Rectal smooth muscle tissue (tissue), 1 donor: Measurements from ENCODE around the gene KCNJ14.
A peak's percentile ranks its signal among the peaks of the same experiment; 100 is the strongest.

Source experiments
- H3K27ac ChIP-seq: one replicate; pipeline ENCODE4 v1.7.0; 2013; ENCODE audit warnings: low read depth, low read length, inconsistent platforms
- H3K27me3 ChIP-seq: one replicate; pipeline ENCODE4 v1.7.0; 2013; ENCODE audit warnings: low read length; ENCODE audit not compliant: control insufficient read depth, insufficient read depth
- H3K36me3 ChIP-seq: one replicate; pipeline ENCODE4 v1.7.0; 2013; ENCODE audit warnings: low read length; ENCODE audit not compliant: control insufficient read depth, insufficient read depth
- H3K4me1 ChIP-seq: one replicate; pipeline ENCODE4 v1.7.0; 2013; ENCODE audit warnings: low read length; ENCODE audit not compliant: control insufficient read depth, insufficient read depth
- H3K4me3 ChIP-seq: one replicate; pipeline ENCODE4 v1.7.0; 2013; ENCODE audit warnings: low read length
- H3K9ac ChIP-seq: one replicate; pipeline ENCODE4 v1.7.0; 2013; ENCODE audit warnings: low read length

The KCNJ14 gene

GRCh38 chr19:48468772-48469288 lies 13.5 kb downstream of the KCNJ14 start:
- Histone ChIP-seq H3K9ac (peak overlapping the region; percentile 32), H3K4me3 (peak overlapping the region; percentile 86), H3K27me3 (no peaks in the 10 kb centered on the region), H3K27ac (peak overlapping the region; percentile 98), H3K4me1 (peaks cover 9% of the 10 kb centered on the region), H3K36me3 (peaks cover 21% of the 10 kb centered on the region)

DNA sequence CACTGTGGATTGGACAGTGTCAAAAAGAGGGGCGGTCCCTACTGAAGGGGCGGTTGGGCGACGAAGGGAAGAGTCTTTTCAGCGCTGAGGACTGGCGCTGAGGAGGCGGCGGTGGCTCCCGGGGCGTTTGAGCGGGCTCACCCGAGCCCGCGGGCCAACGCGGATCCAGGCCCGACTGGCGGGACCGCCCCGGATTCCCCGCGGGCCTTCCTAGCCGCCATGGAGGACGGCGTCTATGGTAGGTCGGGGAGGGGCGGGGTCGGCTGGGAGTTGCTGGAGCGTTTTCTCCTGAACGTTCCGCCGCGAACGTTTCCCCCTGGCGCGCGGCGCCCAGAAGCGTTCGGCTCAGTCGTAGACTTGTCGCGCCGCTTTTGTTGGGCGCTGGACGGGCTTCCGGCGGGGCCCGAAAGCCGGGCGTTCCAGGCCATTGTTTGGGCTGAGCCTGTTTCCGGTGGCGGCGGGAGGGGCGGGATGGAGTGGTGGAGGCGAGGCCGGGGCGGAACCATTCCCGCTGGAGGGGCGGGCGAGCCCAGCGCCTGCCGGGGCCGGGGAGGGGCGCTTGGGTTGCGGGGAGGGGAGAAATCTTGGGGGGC lies 14.0 kb downstream of the KCNJ14 start, which contains the start of gene CYTH2:
Gene CYTH2, plus strand, starts transcription at position 81 of the 593 bp plus-strand sequence. Its CDS starts 139 bp downstream, at position 220.
- Histone ChIP-seq H3K27me3 (no peaks in the 10 kb centered on the region), H3K27ac (peak within 1 kb of the TSS; percentile 98), H3K9ac (peak within 1 kb of the TSS; percentile 87), H3K4me3 (peak within 1 kb of the TSS; percentile 86), H3K4me1 (peaks cover 9% of the 10 kb centered on the region), H3K36me3 (peaks cover 27% of the 10 kb centered on the region)

DNA sequence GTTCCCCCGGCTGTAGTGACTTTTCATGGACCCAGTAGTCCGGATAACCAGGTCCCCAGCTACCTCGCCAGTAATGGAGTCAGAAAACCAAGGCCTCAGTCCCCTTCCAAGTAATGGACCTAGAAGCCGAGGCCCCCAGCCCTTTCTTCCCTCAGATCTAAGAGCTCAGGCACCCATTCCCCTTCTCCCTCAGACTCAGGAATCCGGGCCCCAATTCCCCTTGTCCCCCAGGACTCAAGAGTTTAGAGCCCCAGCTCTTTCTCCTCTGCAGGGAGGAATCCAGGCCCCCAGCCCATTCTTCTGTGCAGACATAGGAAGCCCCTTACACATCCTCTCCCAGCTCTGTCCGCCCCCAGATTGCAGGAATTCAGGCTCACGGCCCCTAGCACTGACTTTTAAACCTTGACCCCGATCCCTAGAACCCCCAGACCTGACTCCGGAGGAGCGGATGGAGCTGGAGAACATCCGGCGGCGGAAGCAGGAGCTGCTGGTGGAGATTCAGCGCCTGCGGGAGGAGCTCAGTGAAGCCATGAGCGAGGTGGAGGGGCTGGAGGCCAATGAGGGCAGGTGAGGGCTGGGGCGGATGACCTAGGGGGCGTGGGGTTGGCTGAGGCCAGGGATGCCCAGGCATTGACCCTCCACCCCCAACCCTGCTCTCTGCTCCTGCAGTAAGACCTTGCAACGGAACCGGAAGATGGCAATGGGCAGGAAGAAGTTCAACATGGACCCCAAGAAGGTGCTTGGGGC lies 14.7 kb downstream of the KCNJ14 start:
- peak overlapping the region; percentile 4 for H3K9ac ChIP-seq
- peaks cover 9% of the 10 kb centered on the region for H3K4me1 ChIP-seq
- peak overlapping the region; percentile 80 for H3K4me3 ChIP-seq
- no peak overlapping the region for H3K27ac ChIP-seq
- H3K36me3 ChIP-seq, result peaks cover 33% of the 10 kb centered on the region
- no peaks in the 10 kb centered on the region for H3K27me3 ChIP-seq

- Histone ChIP-seq H3K4me3 (no peak overlapping the region), H3K27ac (no peak overlapping the region), H3K36me3 (peaks cover 39% of the 10 kb centered on the region), H3K4me1 (peaks cover 9% of the 10 kb centered on the region), H3K9ac (no peak overlapping the region), H3K27me3 (no peaks in the 10 kb centered on the region)
Measured at GRCh38 chr19:48470856-48471255, 15.5 kb downstream of the KCNJ14 start.

DNA sequence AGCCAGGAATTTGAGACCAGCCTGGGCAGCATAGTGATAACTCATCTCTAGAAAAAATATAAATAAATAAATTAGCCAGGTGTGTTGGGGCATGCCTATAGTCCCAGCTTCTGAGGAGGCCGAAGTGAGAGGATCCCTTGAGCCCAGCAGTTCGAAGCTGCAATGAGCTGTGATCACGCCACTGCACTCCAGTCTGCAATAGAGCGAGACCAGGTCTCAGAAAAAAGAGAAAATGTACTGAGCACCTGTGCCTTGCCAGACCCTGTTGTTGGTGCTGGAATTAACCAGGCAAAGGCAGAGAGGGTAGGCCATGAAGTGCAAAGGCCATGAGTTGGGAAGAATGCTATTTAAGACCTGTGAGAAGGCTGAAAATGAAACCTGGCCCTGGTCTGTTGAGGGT lies 16.5 kb downstream of the KCNJ14 start:
- Histone ChIP-seq H3K4me1 (peaks cover 9% of the 10 kb centered on the region), H3K27me3 (no peaks in the 10 kb centered on the region), H3K27ac (no peak overlapping the region), H3K9ac (no peak overlapping the region), H3K36me3 (peaks cover 45% of the 10 kb centered on the region), H3K4me3 (no peak overlapping the region)

DNA sequence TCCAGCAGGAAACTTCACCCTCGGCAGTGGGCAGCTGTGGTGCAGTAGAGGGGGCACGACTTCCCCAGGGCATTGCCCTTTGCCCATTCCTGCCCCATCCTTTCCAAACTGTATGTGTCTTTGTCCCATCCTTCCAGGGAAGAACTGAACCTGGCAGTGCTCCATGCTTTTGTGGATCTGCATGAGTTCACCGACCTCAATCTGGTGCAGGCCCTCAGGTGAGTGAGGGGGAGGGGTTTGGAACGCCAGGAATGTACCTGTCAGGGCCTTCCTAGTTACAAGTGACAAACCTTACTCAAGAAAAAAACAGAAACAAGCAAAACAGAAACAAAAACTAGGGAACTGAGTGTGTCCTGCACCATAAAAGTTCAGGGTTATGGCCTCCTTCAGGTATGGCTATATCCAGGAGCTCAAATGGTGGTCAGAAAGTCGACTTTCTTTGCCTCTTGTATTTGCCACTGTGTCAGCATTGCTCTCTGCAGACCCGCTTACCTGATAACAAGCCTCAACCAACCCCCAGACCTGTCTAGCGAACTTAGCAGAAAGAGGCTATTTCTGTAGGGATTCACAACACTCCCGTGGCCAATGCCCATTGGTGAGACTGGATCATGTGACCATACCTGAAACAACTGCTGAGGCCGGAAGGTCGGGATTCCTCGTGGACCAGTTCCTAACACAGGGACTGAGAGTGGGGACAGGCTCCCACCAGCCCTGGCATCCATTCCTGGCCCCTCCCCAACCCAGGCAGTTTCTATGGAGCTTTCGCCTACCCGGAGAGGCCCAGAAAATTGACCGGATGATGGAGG lies 18.0 kb downstream of the KCNJ14 start:
- Histone ChIP-seq H3K36me3 (peaks cover 53% of the 10 kb centered on the region), H3K4me1 (peaks cover 9% of the 10 kb centered on the region), H3K27me3 (no peaks in the 10 kb centered on the region), H3K9ac (peak overlapping the region; percentile 16), H3K4me3 (no peak overlapping the region), H3K27ac (no peak overlapping the region)

DNA sequence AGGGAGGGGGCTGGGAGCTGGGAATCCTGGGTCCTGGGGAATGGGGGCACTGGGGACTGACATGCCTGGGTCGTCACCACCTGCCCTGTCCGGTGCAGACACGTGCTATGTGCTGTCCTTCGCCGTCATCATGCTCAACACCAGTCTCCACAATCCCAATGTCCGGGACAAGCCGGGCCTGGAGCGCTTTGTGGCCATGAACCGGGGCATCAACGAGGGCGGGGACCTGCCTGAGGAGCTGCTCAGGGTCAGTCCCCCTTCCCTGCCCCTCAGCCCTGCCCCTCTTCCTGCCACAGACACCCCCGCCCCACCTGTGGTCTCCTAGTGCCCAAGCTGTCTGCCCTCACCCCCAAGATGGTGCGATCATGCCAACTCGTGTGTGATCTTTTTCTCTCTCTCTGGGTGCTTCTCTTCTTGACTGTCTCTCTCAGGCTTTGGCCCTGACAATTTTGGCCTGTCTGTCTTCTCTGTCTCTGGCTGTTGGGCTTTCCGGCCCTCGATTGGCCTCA lies 18.8 kb downstream of the KCNJ14 start:
- no peak overlapping the region for H3K4me3 ChIP-seq
- no peak overlapping the region for H3K9ac ChIP-seq
- H3K4me1 ChIP-seq, result peaks cover 9% of the 10 kb centered on the region
- peaks cover 54% of the 10 kb centered on the region for H3K36me3 ChIP-seq
- H3K27me3 ChIP-seq, result no peaks in the 10 kb centered on the region
- H3K27ac ChIP-seq, result no peak overlapping the region

- H3K36me3 ChIP-seq, result peaks cover 53% of the 10 kb centered on the region
- H3K4me3 ChIP-seq, result no peak overlapping the region
- H3K4me1 ChIP-seq, result peaks cover 3% of the 10 kb centered on the region
- no peak overlapping the region for H3K27ac ChIP-seq
- no peaks in the 10 kb centered on the region for H3K27me3 ChIP-seq
- H3K9ac ChIP-seq, result no peak overlapping the region
Measured at GRCh38 chr19:48475369-48476068, 20.1 kb downstream of the KCNJ14 start.

- Histone ChIP-seq H3K9ac (no peak overlapping the region), H3K36me3 (peaks cover 48% of the 10 kb centered on the region), H3K4me1 (peaks cover 3% of the 10 kb centered on the region), H3K4me3 (no peak overlapping the region), H3K27ac (no peak overlapping the region), H3K27me3 (no peaks in the 10 kb centered on the region)
Measured at GRCh38 chr19:48476176-48476575, 20.8 kb downstream of the KCNJ14 start.

DNA sequence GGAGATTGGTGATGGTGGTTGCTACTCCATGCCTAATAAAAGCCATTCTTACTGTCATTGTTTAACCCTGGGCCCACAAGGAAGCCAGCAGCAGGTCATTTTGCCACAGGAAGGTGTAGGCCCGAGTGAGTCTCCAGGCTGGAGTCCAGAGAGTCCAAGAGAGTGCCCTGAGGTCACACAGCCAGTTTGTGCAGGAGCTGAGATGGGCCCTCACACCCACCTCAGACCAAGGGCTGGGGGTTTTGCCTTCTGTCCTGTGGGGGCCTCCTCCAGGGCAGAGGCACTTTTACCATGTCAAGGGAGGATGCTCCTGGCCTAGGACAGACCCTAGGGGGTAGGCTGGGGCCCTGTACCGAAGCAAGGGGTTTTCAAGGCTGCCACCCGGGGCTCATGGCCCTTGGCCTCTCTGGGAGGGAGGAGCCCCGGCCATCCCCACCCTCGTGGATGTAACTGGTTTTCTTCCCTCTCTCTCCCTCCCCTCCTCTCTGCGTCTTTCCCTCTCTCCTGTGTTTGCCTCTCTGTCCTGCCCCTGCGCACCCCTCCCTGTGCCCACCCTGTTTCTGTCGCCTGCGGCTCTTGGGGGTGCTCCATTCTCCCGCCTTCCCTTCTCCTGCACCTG lies 21.8 kb downstream of the KCNJ14 start:
- peaks cover 4% of the 10 kb centered on the region for H3K4me1 ChIP-seq
- no peaks in the 10 kb centered on the region for H3K27me3 ChIP-seq
- H3K36me3 ChIP-seq, result peaks cover 48% of the 10 kb centered on the region
- H3K9ac ChIP-seq, result no peak overlapping the region
- H3K27ac ChIP-seq, result no peak overlapping the region
- H3K4me3 ChIP-seq, result no peak overlapping the region

DNA sequence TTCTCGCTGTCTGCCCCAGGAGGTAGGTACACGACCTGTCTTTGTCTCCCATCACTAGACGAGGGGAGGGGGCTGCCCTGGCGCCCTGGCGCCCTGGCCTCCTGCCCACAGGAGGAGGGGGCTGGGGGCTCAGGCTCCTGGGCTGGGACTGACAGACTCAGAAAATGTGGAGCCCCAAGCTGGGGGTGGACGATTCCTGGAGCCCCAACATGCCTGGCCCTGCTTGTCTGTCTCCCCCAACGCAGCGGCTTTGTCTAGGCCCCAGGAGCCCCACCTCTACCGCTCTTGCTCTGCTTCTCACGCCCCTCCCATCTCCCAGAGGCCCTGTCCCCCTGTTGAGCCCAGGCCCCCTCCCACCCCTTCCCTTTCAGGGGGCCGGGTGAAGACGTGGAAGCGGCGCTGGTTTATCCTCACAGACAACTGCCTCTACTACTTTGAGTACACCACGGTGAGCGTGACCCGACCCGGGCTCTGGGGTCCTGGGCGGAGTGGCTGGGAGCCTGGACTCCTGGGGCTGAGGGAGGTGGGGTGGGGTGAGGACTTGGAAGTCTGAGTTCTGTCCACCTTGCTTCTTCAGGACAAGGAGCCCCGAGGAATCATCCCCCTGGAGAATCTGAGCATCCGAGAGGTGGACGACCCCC lies 22.4 kb downstream of the KCNJ14 start:
- peaks cover 43% of the 10 kb centered on the region for H3K36me3 ChIP-seq
- H3K9ac ChIP-seq, result no peak overlapping the region
- peaks cover 4% of the 10 kb centered on the region for H3K4me1 ChIP-seq
- H3K27me3 ChIP-seq, result no peaks in the 10 kb centered on the region
- no peak overlapping the region for H3K4me3 ChIP-seq
- no peak overlapping the region for H3K27ac ChIP-seq
